ENCODE results near the gene ZNF141.
"Not testable (repeated sequence)": the region's sequence is repeated elsewhere in the genome, so short reads cannot be mapped to it uniquely, and the experiment has no call there.

The ZNF141 gene

GRCh38 chr4:385934-386707 is 48.5 kb downstream of the ZNF141 start:
- DNase-seq = no peak

- no peak for DNase-seq
Measured at GRCh38 chr4:386708-387105, 49.1 kb downstream of the ZNF141 start.

- no peak for DNase-seq
Measured at GRCh38 chr4:404006-404405, 66.4 kb downstream of the ZNF141 start.

- DNase-seq = not testable (repeated sequence)
Measured at GRCh38 chr4:408321-408720, 70.7 kb downstream of the ZNF141 start.

- DNase-seq = no peak
Measured at GRCh38 chr4:422587-422986, 85.0 kb downstream of the ZNF141 start.
